ENCODE measurements around the gene CTSF.
"Not testable (repeated sequence)": the region's sequence is repeated elsewhere in the genome, so short reads cannot be mapped to it uniquely, and the experiment has no call there.

Gene CTSF

GRCh38 chr11:66609721-66610617, 41.6 kb upstream of the CTSF start:
- no peak for DNase-seq (ENCODE audit: extremely low spot score)
- POLR2A ChIA-PET, result no interaction called here
- CTCF ChIA-PET, result interaction anchor here (1.4 to 1.9 kb wide), 2 partner anchors 19 to 68 kb away, joined by 3 to 7 read pairs; no protein-coding TSS in a partner anchor
- TF ChIP-seq, protein P1, sequence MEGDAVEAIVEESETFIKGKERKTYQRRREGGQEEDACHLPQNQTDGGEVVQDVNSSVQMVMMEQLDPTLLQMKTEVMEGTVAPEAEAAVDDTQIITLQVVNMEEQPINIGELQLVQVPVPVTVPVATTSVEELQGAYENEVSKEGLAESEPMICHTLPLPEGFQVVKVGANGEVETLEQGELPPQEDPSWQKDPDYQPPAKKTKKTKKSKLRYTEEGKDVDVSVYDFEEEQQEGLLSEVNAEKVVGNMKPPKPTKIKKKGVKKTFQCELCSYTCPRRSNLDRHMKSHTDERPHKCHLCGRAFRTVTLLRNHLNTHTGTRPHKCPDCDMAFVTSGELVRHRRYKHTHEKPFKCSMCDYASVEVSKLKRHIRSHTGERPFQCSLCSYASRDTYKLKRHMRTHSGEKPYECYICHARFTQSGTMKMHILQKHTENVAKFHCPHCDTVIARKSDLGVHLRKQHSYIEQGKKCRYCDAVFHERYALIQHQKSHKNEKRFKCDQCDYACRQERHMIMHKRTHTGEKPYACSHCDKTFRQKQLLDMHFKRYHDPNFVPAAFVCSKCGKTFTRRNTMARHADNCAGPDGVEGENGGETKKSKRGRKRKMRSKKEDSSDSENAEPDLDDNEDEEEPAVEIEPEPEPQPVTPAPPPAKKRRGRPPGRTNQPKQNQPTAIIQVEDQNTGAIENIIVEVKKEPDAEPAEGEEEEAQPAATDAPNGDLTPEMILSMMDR (IDR thresholded peaks at IDR 0.05; ENCODE audit: control extremely low read depth, extremely low read depth, low read depth, missing control alignments), result no peak

DNA sequence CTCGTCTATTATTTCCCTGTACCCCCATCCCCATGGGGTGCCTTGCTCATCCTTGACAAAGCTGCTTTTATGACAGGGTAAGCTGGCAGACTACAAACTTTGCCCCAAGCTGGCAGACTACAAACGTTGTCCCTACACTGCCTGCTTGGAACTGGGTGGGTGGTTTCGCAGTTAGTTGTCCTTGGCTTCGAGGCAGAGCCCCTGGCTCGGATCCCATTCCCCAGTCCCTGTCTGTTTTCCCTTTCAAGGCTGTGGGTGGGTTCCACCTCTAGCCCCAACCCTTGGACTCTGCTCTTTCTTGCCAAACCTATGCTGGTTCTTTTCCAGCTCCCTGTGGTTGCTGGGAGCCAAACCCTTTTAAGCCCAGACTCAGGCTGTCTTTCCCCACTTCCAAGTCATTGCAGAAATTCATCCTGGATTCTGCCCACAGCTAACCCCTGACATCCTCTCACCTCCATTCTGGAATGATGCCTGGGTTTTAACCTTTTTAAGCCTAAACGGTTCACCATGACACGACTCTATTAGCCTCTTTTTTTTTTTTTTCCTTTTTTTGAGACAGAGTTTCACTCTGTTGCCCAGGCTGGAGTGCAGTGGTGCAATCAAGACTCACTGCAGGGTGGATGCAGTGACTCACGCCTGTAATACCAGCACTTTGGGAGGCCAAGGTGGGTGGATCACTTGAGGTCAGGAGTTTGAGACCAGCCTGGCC, 38.9 kb upstream of the CTSF start:
- TF ChIP-seq, protein P1 (IDR thresholded peaks at IDR 0.05; ENCODE audit: control extremely low read depth, extremely low read depth, low read depth, missing control alignments), result no peak
- DNase-seq (ENCODE audit: extremely low spot score), result no peak
- POLR2A ChIA-PET, result interaction anchor here (0.6 to 0.7 kb wide), 2 partner anchors 8 to 32 kb away, joined by 3 to 5 read pairs; no protein-coding TSS in a partner anchor
- CTCF ChIA-PET, result interaction anchor here (0.7 to 2.3 kb wide), 4 partner anchors 9 to 71 kb away, joined by 3 to 6 read pairs (median 4); partner anchors contain the start of genes CCDC87, CCS and RBM14

- not testable (repeated sequence) for DNase-seq (ENCODE audit: extremely low spot score)
- CTCF ChIA-PET, result interaction anchor here (0.7 to 2.3 kb wide), 5 partner anchors 10 to 72 kb away, joined by 3 to 6 read pairs (median 4); partner anchors contain the start of genes CCDC87, CCS and RBM14
- POLR2A ChIA-PET, result interaction anchor here (1.8 kb wide), 1 partner anchor 43 kb away, joined by 5 read pairs; no protein-coding TSS in a partner anchor
Observed at GRCh38 chr11:66606608-66607007, 38.2 kb upstream of the CTSF start.

DNA sequence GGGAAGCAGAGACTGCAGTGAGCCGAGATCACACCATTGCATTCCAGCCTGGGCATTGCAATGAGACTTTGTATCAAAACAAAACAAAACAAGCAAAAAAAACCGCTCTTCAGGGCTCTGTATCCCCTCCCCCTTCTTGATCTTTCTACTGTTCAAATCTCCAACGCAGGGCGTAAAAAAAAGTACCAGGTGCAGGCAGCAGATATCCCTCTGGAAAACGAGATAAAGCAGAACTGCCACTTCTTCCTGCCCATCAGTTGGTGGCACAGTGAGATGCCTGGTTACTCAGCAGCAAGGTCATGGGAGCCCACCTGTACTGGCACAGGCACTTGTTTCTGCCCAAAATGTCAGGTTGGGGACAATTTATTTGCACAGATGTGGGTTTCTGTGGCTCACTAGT, 35.7 kb upstream of the CTSF start:
- POLR2A ChIA-PET, result interaction anchor here (0.9 kb wide), 1 partner anchor 12 kb away, joined by 4 read pairs; the partner anchor contains the start of gene RBM14

GRCh38 chr11:66603072-66603471, 34.7 kb upstream of the CTSF start:
- ChIA-PET POLR2A (no interaction called here), CTCF (interaction anchor here (0.8 to 1.4 kb wide), 2 partner anchors 22 to 28 kb away, joined by 4 to 5 read pairs; no protein-coding TSS in a partner anchor)
- DNase-seq (ENCODE audit: extremely low spot score), result no peak
- TF ChIP-seq, protein P1 (IDR thresholded peaks at IDR 0.05; ENCODE audit: control extremely low read depth, extremely low read depth, low read depth, missing control alignments), result no peak

More for the DNA sequence above, 35.7 kb upstream of the CTSF start:
- TF ChIP-seq, protein P1 (IDR thresholded peaks at IDR 0.05; ENCODE audit: control extremely low read depth, extremely low read depth, low read depth, missing control alignments), result no peak
- DNase-seq (ENCODE audit: extremely low spot score), result no peak
- CTCF ChIA-PET, result interaction anchor here (1.0 kb wide), 1 partner anchor 10 kb away, joined by 3 read pairs; no protein-coding TSS in a partner anchor

DNA sequence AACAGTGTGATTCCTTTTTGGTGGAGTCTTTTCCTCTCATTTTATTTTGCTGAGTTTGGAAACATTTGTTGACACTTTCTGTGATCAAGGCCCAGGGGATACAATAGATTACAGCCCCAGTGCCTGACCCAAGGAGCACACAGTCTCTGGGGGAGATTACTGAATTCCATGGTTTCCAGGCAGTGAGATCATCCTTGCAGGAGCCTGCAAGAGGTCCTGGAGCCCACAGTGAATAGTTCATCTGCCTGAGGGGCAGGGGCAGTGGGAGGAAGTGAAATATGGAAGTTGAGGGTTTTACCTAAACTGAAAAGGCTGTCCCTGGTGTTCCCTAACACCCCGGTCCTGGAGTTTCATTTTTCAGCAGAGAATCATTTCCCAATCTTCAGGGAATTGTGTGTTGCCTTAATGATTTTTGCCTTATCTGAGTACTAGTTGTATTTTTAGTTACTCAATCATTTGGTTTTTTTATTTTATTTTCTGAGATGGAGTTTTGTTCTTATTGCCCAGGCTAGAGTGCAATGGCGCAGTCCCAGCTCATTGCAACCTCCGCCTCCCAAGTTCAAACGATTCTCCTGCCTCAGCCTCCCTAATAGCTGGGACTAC, 32.3 kb upstream of the CTSF start:
- POLR2A ChIA-PET, result no interaction called here
- no peak for DNase-seq (ENCODE audit: extremely low spot score)
- TF ChIP-seq, protein P1 (IDR thresholded peaks at IDR 0.05; ENCODE audit: control extremely low read depth, extremely low read depth, low read depth, missing control alignments), result no peak
- CTCF ChIA-PET, result interaction anchor here (1.4 to 1.6 kb wide), 2 partner anchors 8 to 11 kb away, joined by 3 to 5 read pairs; no protein-coding TSS in a partner anchor

Data from GM10248 (cell line).